Measurements from ENCODE around the gene CLEC16A. TPM values are rescaled to one million over a fixed set of nuclear protein-coding genes. Genes with fewer than 3 reads are reported as not detected.
A peak's percentile ranks its signal among the peaks of the same experiment; 100 is the strongest.

CLEC16A gene
- total RNA-seq, 1 donor from 2014 or later, result 34.6 TPM

DNA sequence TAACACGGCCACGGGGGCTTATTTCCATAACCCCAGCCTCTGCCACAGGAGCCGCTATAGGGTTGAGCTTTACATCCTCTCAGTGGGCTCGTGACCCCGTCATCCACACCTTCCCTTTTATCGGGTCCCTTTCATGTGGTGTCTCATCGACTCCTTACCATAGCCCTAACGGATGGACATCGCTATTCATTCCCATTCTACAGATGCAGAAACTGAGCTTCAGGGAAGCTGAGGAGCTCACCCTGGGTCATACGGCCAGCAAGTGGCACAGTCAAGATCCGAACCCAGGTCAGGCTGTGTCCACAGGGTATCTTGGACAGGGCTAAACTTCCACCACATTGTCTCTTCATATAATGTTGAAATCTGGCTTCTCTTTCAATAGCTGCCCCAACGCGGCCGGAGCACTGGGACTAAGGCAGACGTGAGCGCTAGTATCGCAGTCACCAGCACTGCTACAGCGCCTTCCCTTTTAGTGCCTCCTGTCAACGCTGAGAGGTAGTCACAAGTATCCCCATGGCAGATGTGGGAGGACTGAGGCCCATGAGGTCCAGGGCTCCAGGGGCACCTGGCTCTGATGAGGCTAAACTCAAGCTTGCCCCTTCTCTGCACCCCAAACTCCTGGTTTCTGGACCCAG lies 260.8 kb downstream of the CLEC16A start:
- no peak for DNase-seq
- H3K4me1 ChIP-seq, result peaks cover 15% of the 10 kb centered on the region
- no peaks in the 10 kb centered on the region for H3K36me3 ChIP-seq
- H3K27ac ChIP-seq, result no peak overlapping the region
- ATAC-seq, result no peak
- peaks cover 6% of the 10 kb centered on the region for H3K9me3 ChIP-seq
- TF ChIP-seq, protein P1, sequence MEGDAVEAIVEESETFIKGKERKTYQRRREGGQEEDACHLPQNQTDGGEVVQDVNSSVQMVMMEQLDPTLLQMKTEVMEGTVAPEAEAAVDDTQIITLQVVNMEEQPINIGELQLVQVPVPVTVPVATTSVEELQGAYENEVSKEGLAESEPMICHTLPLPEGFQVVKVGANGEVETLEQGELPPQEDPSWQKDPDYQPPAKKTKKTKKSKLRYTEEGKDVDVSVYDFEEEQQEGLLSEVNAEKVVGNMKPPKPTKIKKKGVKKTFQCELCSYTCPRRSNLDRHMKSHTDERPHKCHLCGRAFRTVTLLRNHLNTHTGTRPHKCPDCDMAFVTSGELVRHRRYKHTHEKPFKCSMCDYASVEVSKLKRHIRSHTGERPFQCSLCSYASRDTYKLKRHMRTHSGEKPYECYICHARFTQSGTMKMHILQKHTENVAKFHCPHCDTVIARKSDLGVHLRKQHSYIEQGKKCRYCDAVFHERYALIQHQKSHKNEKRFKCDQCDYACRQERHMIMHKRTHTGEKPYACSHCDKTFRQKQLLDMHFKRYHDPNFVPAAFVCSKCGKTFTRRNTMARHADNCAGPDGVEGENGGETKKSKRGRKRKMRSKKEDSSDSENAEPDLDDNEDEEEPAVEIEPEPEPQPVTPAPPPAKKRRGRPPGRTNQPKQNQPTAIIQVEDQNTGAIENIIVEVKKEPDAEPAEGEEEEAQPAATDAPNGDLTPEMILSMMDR (IDR thresholded peaks at IDR 0.05), result no peak
- H3K27me3 ChIP-seq (ENCODE audit: low read depth), result peaks cover 6% of the 10 kb centered on the region
- intact Hi-C loops (cut with DNase I), result no loop called here
- no peak overlapping the region for H3K4me3 ChIP-seq

DNA sequence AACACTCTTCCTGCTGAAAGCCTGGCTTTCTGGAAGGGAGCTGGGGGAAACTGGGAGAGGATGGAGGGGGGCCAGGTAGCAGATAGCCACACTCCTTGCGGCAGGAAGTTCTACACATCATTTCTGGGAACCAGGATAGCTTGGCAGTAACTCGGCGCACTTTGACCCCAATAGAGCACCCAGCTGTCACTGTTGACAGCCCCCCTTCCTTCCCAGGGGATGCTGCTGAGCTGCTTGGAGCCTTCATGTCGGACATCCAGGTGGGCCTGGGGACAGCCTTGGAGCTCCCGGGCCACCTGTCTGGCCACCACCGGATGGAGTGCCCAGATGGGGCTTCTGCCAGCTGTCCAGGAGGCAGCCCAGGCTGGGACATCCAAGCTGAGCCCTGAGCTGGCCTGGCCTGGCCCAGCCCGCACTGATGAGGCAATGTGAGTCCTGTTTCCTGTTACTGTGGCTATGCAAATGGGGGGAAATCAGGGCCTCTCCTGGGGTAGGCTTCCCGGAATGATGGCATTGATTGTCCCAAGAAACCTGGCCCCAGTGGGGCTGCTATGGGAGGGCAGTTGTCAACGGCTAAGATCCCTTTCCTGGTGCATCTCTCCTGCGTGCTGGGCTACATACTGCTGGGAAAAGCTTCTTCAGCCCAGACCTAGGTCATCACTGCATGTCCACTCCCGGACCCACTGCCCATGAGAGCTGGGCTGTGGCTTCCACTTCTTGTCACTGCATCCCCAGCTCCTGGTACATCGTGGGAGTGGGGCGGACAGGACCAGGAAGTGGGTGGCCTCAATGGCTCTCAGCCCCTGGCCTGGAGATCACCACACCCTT lies 261.6 kb downstream of the CLEC16A start:
- H3K27ac ChIP-seq, result no peak overlapping the region
- H3K4me1 ChIP-seq, result peaks cover 15% of the 10 kb centered on the region
- intact Hi-C loops (cut with DNase I), result no loop called here

DNA sequence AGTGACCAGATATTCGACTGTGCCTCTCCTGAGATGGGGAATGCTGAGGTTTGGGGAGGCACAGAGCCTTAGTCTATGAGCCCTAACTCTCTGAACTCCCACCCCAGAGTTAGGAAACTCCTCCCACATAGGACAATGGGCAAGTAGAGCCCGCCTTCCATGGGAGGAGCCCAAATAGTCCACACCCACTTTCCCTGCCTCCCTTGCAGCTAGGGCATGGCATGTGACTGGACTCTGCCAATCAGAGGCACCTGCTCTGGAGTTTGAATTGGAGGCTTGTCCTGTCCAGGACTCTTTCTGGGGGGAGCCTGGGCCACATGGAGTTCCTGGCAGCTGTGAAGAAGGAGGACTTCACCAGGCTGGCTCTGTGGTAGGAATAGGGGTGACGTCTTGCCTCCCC lies 263.3 kb downstream of the CLEC16A start:
- no peak for ATAC-seq
- Histone ChIP-seq H3K4me1 (peaks cover 15% of the 10 kb centered on the region), H3K36me3 (no peaks in the 10 kb centered on the region), H3K4me3 (no peak overlapping the region), H3K9me3 (peaks cover 6% of the 10 kb centered on the region), H3K27ac (no peak overlapping the region), H3K27me3 (ENCODE audit: low read depth) (peaks cover 3% of the 10 kb centered on the region)
- no peak for DNase-seq
- intact Hi-C loops (cut with DNase I), result no loop called here
- TF ChIP-seq, protein P1 (IDR thresholded peaks at IDR 0.05), result no peak

More for the DNA sequence above, 261.6 kb downstream of the CLEC16A start:
- peak; percentile 53 to 61 for ATAC-seq
- H3K36me3 ChIP-seq, result no peaks in the 10 kb centered on the region
- TF ChIP-seq, protein P1 (IDR thresholded peaks at IDR 0.05), result no peak
- H3K9me3 ChIP-seq, result peaks cover 6% of the 10 kb centered on the region
- H3K27me3 ChIP-seq (ENCODE audit: low read depth), result peaks cover 6% of the 10 kb centered on the region
- no peak overlapping the region for H3K4me3 ChIP-seq
- DNase-seq, result no peak

DNA sequence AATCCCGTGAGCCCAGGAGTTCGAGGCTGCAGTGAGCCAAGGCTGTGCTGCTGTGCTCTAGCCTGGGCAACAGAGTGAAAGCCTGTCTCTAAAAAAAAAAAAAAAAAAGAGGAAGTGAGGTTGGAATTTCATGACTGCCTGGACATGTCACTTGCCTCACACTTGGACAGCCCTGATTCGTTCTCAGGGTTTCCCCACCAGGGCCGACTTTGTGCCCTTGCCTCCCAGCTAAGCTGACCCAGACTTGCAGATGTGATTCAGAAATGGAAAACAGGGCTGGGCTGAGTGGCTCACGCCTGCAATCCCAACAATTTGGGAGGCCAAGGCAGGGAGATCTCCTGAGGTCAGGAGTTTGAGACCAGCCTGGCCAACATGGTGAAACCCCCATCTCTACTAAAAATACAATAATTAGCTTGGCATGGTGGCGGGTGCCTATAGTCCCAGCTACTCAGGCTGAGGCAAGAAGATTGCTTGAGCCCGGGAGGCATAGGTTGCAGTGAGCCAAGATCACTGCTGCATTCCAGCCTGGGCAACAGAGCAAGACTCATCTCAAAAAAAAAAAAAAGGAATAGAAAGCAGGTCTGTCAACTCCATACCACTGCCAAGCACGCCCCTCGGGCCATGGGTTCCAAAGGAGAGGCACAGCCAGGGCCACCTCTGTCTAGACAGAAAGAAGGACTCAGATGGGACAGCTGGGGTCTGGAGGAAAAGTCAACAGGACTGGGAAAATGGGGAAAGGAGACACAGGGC lies 264.7 kb downstream of the CLEC16A start:
- peaks cover 15% of the 10 kb centered on the region for H3K4me1 ChIP-seq
- DNase-seq, result peak; percentile 61

DNA sequence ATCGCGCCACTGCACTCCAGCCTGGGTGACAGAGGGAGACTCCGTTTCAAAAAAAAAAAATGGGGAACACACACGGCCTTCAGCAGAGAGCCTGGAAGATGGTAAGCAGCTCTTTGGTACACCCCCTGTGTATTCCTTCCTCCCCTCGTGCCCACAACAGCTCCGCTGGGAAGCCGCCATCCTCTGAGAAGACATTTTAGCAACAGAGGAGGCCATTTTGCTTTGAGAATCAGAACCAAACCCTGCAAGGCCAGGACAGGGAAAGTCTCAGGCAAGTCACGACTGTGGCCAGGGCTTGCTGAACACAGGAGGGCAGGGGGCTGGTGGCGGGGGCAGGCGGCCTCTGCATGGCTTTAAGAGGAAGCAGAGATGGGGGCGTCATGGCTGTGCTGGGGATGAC lies 265.9 kb downstream of the CLEC16A start:
- no peaks in the 10 kb centered on the region for H3K36me3 ChIP-seq
- TF ChIP-seq, protein P1 (IDR thresholded peaks at IDR 0.05), result no peak
- intact Hi-C loops (cut with DNase I), result no loop called here
- DNase-seq (no peak), ATAC-seq (no peak)
- peaks cover 15% of the 10 kb centered on the region for H3K4me1 ChIP-seq
- no peak overlapping the region for H3K4me3 ChIP-seq
- H3K9me3 ChIP-seq, result peaks cover 6% of the 10 kb centered on the region
- no peaks in the 10 kb centered on the region for H3K27me3 ChIP-seq (ENCODE audit: low read depth)
- no peak overlapping the region for H3K27ac ChIP-seq

More for the DNA sequence above, 264.7 kb downstream of the CLEC16A start:
- intact Hi-C loops (cut with DNase I), result no loop called here
- ATAC-seq, result peak; percentile 19 to 36
- no peaks in the 10 kb centered on the region for H3K36me3 ChIP-seq
- H3K9me3 ChIP-seq, result peaks cover 6% of the 10 kb centered on the region
- TF ChIP-seq, protein P1 (IDR thresholded peaks at IDR 0.05), result no peak
- H3K27ac ChIP-seq, result no peak overlapping the region
- no peak overlapping the region for H3K4me3 ChIP-seq
- H3K27me3 ChIP-seq (ENCODE audit: low read depth), result no peaks in the 10 kb centered on the region

Data from lower lobe of right lung (tissue), 2 donors.